IMR-90 (cell line): ENCODE results near the gene KCP. TPM values are rescaled to one million over a fixed set of nuclear protein-coding genes. Genes with fewer than 3 reads are reported as not detected.

Source experiments
- ATAC-seq: fragments of 200-7000 bp; cut with Tn5 transposase; 2 replicates; pipeline ENCODE4 v1.9.1; 2020; ENCODE audit warnings: low read depth, mild to moderate bottlenecking, moderate library complexity
- BruUV-seq: library from RNA; stranded (reverse); fragments of 400-500 nt; replicated peaks from 2 replicates; lab custom pipeline; 2021; lab: Mats Ljungman, UMichigan
- CTCF ChIA-PET: fragments of 300-600 bp; formaldehyde crosslinking; extraction: SDS; loops from one replicate; lab custom pipeline; 2021; ENCODE audit warnings: antibody characterized with exemption; lab: Yijun Ruan, JAX
- POLR2A ChIA-PET: fragments of 300-600 bp; sonication (Branson Sonifier 250); formaldehyde crosslinking; loops from one replicate; lab custom pipeline; 2022; ENCODE audit warnings: antibody characterized with exemption; ENCODE audit not compliant: unreplicated experiment; lab: Charles Lee
- DNase-seq: peaks from one replicate; pipeline ENCODE4 v3.0.0; 2013
- H2AFZ ChIP-seq: replicated peaks from 2 replicates; pipeline ENCODE3; 2013; ENCODE audit warnings: low read length, mild to moderate bottlenecking; ENCODE audit not compliant: poor library complexity
- H2AK5ac ChIP-seq: 2 replicates; pipeline ENCODE4 v1.6.1; 2013; ENCODE audit warnings: low read depth, low read length, inconsistent platforms
- H2AK9ac ChIP-seq: replicated peaks from 2 replicates; pipeline ENCODE3; 2013; ENCODE audit warnings: mild to moderate bottlenecking, low read depth, low read length, moderate library complexity; ENCODE audit not compliant: poor library complexity
- H2BK120ac ChIP-seq: 2 replicates; pipeline ENCODE4 v1.6.1; 2013; ENCODE audit warnings: low read depth, low read length, inconsistent platforms
- H2BK15ac ChIP-seq: 3 replicates; pipeline ENCODE4 v1.6.1; 2013; ENCODE audit warnings: low read depth, low read length, inconsistent platforms
- H2BK20ac ChIP-seq: 2 replicates; pipeline ENCODE4 v1.6.1; 2013; ENCODE audit warnings: low read depth, mild to moderate bottlenecking, inconsistent platforms, low read length, moderate library complexity
- H2BK5ac ChIP-seq: 2 replicates; pipeline ENCODE4 v1.6.1; 2013; ENCODE audit warnings: mild to moderate bottlenecking, low read depth, low read length, inconsistent platforms; ENCODE audit not compliant: poor library complexity, severe bottlenecking
- H3K14ac ChIP-seq: replicated peaks from 2 replicates; pipeline ENCODE4 v1.6.1; 2013; ENCODE audit warnings: low read depth, low read length, inconsistent platforms
- H3K18ac ChIP-seq: 2 replicates; pipeline ENCODE4 v1.6.1; 2013; ENCODE audit warnings: low read depth, low read length, control low read depth
- H3K23ac ChIP-seq: 2 replicates; pipeline ENCODE4 v1.6.1; 2013; ENCODE audit warnings: low read depth, low read length, inconsistent platforms
- H3K27ac ChIP-seq: 2 replicates; pipeline ENCODE4 v1.5.1; 2013; ENCODE audit warnings: mild to moderate bottlenecking, control low read depth, low read length; ENCODE audit not compliant: insufficient read depth
- H3K27me3 ChIP-seq: 2 replicates; pipeline ENCODE4 v1.6.1; 2013; ENCODE audit warnings: low read length; ENCODE audit not compliant: control insufficient read depth, insufficient read depth
- H3K36me3 ChIP-seq: 2 replicates; pipeline ENCODE4 v1.6.1; 2013; ENCODE audit warnings: low read length, mixed read lengths; ENCODE audit not compliant: control insufficient read depth, insufficient read depth
- H3K4ac ChIP-seq: 2 replicates; pipeline ENCODE4 v1.6.1; 2013; ENCODE audit warnings: low read depth, low read length, inconsistent platforms
- H3K4me1 ChIP-seq: 2 replicates; pipeline ENCODE4 v1.6.1; 2013; ENCODE audit warnings: low read length, mixed read lengths; ENCODE audit not compliant: control insufficient read depth, insufficient read depth
- H3K4me2 ChIP-seq: 2 replicates; pipeline ENCODE4 v1.6.1; 2013; ENCODE audit warnings: low read depth, mild to moderate bottlenecking, control low read depth, low read length, moderate library complexity
- H3K4me3 ChIP-seq: 2 replicates; pipeline ENCODE4 v1.5.1; 2013; ENCODE audit warnings: low read depth, mild to moderate bottlenecking, control low read depth, low read length, moderate library complexity; ENCODE audit not compliant: insufficient read depth
- H3K56ac ChIP-seq: 2 replicates; pipeline ENCODE4 v1.6.1; 2013; ENCODE audit warnings: low read length, inconsistent platforms; ENCODE audit not compliant: insufficient read depth; ENCODE audit errors: extremely low read depth
- H3K79me1 ChIP-seq, 2 experiments: 2 replicates each; pipeline ENCODE4 v1.6.1; 2013; ENCODE audit warnings: low read length in 2 of 2, inconsistent platforms in 1 of 2, low read depth in 1 of 2
- H3K9ac ChIP-seq: 2 replicates; pipeline ENCODE4 v1.6.1; 2013; ENCODE audit warnings: low read depth, low read length, control low read depth
- H3K9me1 ChIP-seq: 2 replicates; pipeline ENCODE4 v1.6.1; 2013; ENCODE audit warnings: low read length, inconsistent platforms; ENCODE audit not compliant: insufficient read depth
- H3K9me3 ChIP-seq: 2 replicates; pipeline ENCODE4 v1.6.1; 2013; ENCODE audit warnings: low read length; ENCODE audit not compliant: control insufficient read depth, insufficient read depth
- H4K20me1 ChIP-seq: 2 replicates; pipeline ENCODE4 v1.6.1; 2013; ENCODE audit warnings: low read length, inconsistent platforms; ENCODE audit not compliant: insufficient read depth
- H4K5ac ChIP-seq: 2 replicates; pipeline ENCODE4 v1.6.1; 2013; ENCODE audit warnings: mild to moderate bottlenecking, low read depth, low read length, control low read depth
- H4K8ac ChIP-seq, 2 experiments: 2 replicates each; pipeline ENCODE4 v1.6.1; 2013; ENCODE audit warnings: low read depth in 2 of 2, low read length in 2 of 2, control low read depth in 1 of 2, inconsistent platforms in 1 of 2
- H4K91ac ChIP-seq: 2 replicates; pipeline ENCODE4 v1.6.1; 2013; ENCODE audit warnings: low read depth, low read length, inconsistent platforms; ENCODE audit not compliant: insufficient read depth
- WGBS, 2 experiments: methylation state at CpG; one replicate each; pipeline versions ENCODE4 v1.1.5 to v1.1.7; 2013; ENCODE audit warnings: missing lambda C conversion rate in 2 of 2; ENCODE audit not compliant: insufficient read length in 1 of 2; ENCODE audit errors: extremely low coverage in 2 of 2; 5-methylcytosine and 5-hydroxymethylcytosine counted together
- dilution Hi-C: fragments of 300-500 bp; cut with HindIII; formaldehyde crosslinking; loops from one replicate; pipeline ENCODE4 v1.14.3; 2018; ENCODE audit warnings: low sequenced_read_pairs; ENCODE audit not compliant: unreplicated experiment
- in situ Hi-C: fragments of 300-500 bp; cut with MboI; formaldehyde crosslinking; loops from 3 replicates; pipeline ENCODE4 v1.14.3; 2019; ENCODE audit warnings: low sequenced_read_pairs, inconsistent platforms, mixed read lengths
- intact Hi-C: fragments of 100-400 bp; cut with micrococcal nuclease; formaldehyde crosslinking; loops from 2 replicates; pipeline ENCODE4 v1.10.0; 2022
- polyA plus RNA-seq, 3 experiments: library from polyadenylated mRNA; depleted of rRNA; stranded (reverse); fragments of >200 nt; gene quantifications; 2 replicates each; pipeline ENCODE4 v1.2.3, GENCODE V29; 2012; ENCODE audit warnings: low replicate concordance in 1 of 3
- total RNA-seq: library from RNA; depleted of rRNA; stranded (reverse); fragments of >200 nt; gene quantifications from 2 replicates; pipeline ENCODE4 v1.2.3, GENCODE V29; 2012
- TF ChIP-seq, protein P1 (sequence below): fragments of 150-350 bp; IDR thresholded peaks from 2 replicates; pipeline ENCODE4 v1.6.1; 2017; ENCODE audit warnings: mild to moderate bottlenecking, antibody characterized with exemption, low read length, low read depth

Gene KCP
- total and polyA plus RNA-seq, 2 of the 4 experiments (the other 2 are of a cell fraction): 0.03 TPM; not detected in 1

DNA sequence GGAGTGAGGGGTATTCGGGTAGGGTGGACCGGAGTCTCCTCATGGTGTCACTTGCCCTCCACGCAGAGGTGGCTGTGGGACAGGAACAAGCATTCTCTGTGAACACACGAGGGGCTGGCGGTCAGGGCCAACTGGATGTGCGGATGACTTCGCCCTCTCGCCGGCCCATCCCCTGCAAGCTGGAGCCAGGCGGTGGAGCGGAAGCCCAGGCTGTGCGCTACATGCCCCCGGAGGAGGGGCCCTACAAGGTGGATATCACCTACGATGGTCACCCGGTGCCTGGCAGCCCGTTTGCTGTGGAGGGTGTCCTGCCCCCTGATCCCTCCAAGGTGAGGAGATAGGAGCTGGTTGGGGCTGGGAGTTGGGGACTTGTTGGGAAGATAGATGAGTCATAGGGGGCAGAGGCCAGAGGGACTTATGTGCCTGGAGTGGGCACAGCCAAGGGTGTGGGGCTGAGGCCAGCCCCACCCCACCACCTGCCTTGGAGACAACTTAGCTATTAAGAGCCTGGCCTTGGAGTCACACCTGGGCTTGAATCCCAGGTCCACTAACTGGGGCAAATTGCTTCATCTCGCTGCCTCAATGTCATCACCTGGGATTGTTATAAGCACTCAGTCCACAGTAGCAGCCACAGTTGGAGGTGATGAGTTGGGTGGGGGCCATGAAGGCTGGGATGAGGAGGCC, 66.4 kb downstream of the KCP start:
- Histone ChIP-seq H3K4ac (no peak overlapping the region), H3K4me3 (no peak overlapping the region), H2AK9ac (peak overlapping the region; percentile 13), H3K23ac (no peak overlapping the region), H3K9me3 (no peaks in the 10 kb centered on the region), H3K36me3 (peaks cover 96% of the 10 kb centered on the region), H4K20me1 (peaks cover 86% of the 10 kb centered on the region), H2AFZ (peak overlapping the region; percentile 16), H3K18ac (no peak overlapping the region), H3K9ac (no peak overlapping the region), H2BK5ac (no peak overlapping the region), H2BK120ac (no peak overlapping the region), H3K4me1 (peaks cover 3% of the 10 kb centered on the region; the same call in 1 of the 2 replicates), H4K5ac (no peak overlapping the region), H3K9me1 (no peaks in the 10 kb centered on the region; the same call in 1 of the 2 replicates), H2AK5ac (no peak overlapping the region), H3K27ac (no peak overlapping the region), H4K91ac (no peak overlapping the region), H2BK15ac (no peak overlapping the region), H3K79me1 (peaks cover 32 to 77% of the 10 kb centered on the region in 2 experiments), H2BK20ac (no peak overlapping the region), H3K4me2 (no peak overlapping the region), H4K8ac (no peak overlapping the region), H3K56ac (no peak overlapping the region), H3K14ac (no peak overlapping the region), H3K27me3 (no peaks in the 10 kb centered on the region)
- CTCF ChIA-PET: no interaction called here
- intact Hi-C loops (no loop called here), dilution Hi-C loops (no loop called here), in situ Hi-C loops (no loop called here)
- DNase-seq (no peak), ATAC-seq (no peak)
- TF ChIP-seq, protein P1, sequence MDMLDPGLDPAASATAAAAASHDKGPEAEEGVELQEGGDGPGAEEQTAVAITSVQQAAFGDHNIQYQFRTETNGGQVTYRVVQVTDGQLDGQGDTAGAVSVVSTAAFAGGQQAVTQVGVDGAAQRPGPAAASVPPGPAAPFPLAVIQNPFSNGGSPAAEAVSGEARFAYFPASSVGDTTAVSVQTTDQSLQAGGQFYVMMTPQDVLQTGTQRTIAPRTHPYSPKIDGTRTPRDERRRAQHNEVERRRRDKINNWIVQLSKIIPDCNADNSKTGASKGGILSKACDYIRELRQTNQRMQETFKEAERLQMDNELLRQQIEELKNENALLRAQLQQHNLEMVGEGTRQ: no peak
- POLR2A ChIA-PET: no interaction called here
- BruUV-seq: no TSS peak
- 95% methylated on average over 13 of the region's 17 CpGs; no CpG with 5 or more reads in 1 of the 2 experiments for WGBS, 2 experiments
